ENCODE data around the gene CFH. TPM values are rescaled to one million over a fixed set of nuclear protein-coding genes. Genes with fewer than 3 reads are reported as not detected.
"Not testable (repeated sequence)": the region's sequence is repeated elsewhere in the genome, so short reads cannot be mapped to it uniquely, and the experiment has no call there.

The CFH gene
- total RNA-seq, 1 donor from 2014 or later = 24.0 TPM

DNA sequence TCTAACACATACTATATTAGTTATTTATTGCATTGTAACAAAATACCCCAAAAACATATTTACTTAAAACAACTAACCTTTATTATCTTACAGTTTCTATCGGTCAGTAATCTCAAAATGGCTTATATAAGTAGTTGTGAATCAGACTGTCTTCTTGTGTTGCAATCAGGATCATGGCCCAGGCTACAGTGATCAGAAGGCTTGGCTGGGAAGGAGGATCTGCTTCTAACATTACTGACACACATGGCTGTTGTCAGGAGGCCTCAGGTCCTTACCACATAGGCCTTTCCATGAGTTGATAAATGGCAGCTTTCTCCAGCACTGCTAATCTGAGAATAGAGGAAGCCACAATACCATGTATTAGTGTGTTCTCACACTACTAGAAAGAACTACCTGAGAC lies 33.7 kb downstream of the CFH start:
- Mint-ChIP-seq H3K4me1 (ENCODE audit: low read depth) (no peaks in the 10 kb centered on the region), H3K4me3 (ENCODE audit: unreplicated experiment) (no peak overlapping the region), H3K27me3 (ENCODE audit: low read depth) (no peaks in the 10 kb centered on the region), H3K9me3 (ENCODE audit: low read depth) (peaks cover 6% of the 10 kb centered on the region), H3K27ac (ENCODE audit: unreplicated experiment) (no peak overlapping the region), H3K36me3 (ENCODE audit: low read depth) (peaks cover 13% of the 10 kb centered on the region)
- DNase-seq (ENCODE audit: low spot score) = no peak
- TF ChIP-seq, protein P1, sequence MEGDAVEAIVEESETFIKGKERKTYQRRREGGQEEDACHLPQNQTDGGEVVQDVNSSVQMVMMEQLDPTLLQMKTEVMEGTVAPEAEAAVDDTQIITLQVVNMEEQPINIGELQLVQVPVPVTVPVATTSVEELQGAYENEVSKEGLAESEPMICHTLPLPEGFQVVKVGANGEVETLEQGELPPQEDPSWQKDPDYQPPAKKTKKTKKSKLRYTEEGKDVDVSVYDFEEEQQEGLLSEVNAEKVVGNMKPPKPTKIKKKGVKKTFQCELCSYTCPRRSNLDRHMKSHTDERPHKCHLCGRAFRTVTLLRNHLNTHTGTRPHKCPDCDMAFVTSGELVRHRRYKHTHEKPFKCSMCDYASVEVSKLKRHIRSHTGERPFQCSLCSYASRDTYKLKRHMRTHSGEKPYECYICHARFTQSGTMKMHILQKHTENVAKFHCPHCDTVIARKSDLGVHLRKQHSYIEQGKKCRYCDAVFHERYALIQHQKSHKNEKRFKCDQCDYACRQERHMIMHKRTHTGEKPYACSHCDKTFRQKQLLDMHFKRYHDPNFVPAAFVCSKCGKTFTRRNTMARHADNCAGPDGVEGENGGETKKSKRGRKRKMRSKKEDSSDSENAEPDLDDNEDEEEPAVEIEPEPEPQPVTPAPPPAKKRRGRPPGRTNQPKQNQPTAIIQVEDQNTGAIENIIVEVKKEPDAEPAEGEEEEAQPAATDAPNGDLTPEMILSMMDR (IDR thresholded peaks at IDR 0.05) = no peak

DNA sequence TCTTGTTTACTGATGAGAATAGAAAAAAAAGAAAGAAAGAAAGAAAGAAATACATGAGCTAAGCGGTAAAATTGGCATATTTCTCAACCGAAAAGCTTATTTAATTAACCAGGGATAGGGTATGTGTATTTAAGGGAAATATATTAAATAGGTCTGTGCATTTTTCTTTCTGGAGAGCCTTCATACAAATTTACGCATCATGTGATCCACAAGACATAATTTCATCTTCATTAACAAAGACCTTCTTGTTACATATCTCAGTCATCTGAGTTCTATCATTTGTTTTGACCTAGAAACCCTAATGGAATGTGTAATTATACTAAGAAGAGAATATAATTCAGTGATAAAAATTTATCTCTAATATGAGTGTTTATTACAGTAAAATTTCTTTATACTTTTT lies 37.2 kb downstream of the CFH start:
- TF ChIP-seq, protein P1 (IDR thresholded peaks at IDR 0.05) = no peak

DNA sequence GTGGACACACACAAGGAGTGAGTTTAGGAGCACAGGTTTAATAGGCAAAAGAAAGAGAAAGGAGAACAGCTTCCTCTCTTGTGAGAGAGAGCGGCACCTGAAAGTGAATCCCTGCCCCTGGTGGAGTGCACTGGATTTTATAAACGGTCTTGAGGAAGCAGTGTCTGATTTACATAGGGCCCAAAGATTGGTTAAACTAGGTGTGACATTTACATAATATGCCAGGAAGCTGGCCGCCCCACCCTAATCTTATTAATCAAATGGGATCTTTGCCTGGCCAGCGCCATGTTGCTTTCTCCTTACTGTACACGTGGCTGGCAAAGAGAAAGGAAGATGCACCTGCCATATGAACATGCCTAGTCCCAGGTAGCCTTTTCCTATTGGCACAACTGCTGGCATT lies 38.7 kb downstream of the CFH start:
- H3K4me3 Mint-ChIP-seq (ENCODE audit: unreplicated experiment) = no peak overlapping the region
- H3K27ac Mint-ChIP-seq (ENCODE audit: unreplicated experiment) = no peak overlapping the region
- peaks cover 11% of the 10 kb centered on the region for H3K36me3 Mint-ChIP-seq (ENCODE audit: low read depth)
- H3K27me3 Mint-ChIP-seq (ENCODE audit: low read depth) = no peaks in the 10 kb centered on the region
- no peak for DNase-seq (ENCODE audit: low spot score)
- H3K9me3 Mint-ChIP-seq (ENCODE audit: low read depth) = peaks cover 4% of the 10 kb centered on the region
- TF ChIP-seq, protein P1 (IDR thresholded peaks at IDR 0.05) = no peak
- H3K4me1 Mint-ChIP-seq (ENCODE audit: low read depth) = no peaks in the 10 kb centered on the region

More for the DNA sequence above, 37.2 kb downstream of the CFH start:
- H3K4me1 Mint-ChIP-seq (ENCODE audit: low read depth) = no peaks in the 10 kb centered on the region
- H3K36me3 Mint-ChIP-seq (ENCODE audit: low read depth) = peaks cover 11% of the 10 kb centered on the region
- H3K27ac Mint-ChIP-seq (ENCODE audit: unreplicated experiment) = no peak overlapping the region
- no peaks in the 10 kb centered on the region for H3K27me3 Mint-ChIP-seq (ENCODE audit: low read depth)
- H3K4me3 Mint-ChIP-seq (ENCODE audit: unreplicated experiment) = no peak overlapping the region
- no peak for DNase-seq (ENCODE audit: low spot score)
- peaks cover 6% of the 10 kb centered on the region for H3K9me3 Mint-ChIP-seq (ENCODE audit: low read depth)

- TF ChIP-seq, protein P1 (IDR thresholded peaks at IDR 0.05) = no peak
- Mint-ChIP-seq H3K36me3 (ENCODE audit: low read depth) (peaks cover 15% of the 10 kb centered on the region), H3K4me1 (ENCODE audit: low read depth) (no peaks in the 10 kb centered on the region), H3K9me3 (ENCODE audit: low read depth) (peaks cover 16% of the 10 kb centered on the region), H3K4me3 (ENCODE audit: unreplicated experiment) (no peak overlapping the region), H3K27me3 (ENCODE audit: low read depth) (no peaks in the 10 kb centered on the region), H3K27ac (ENCODE audit: unreplicated experiment) (no peak overlapping the region)
- no peak for DNase-seq (ENCODE audit: low spot score)
Observed at GRCh38 chr1:196698993-196699392, 47.1 kb downstream of the CFH start.

DNA sequence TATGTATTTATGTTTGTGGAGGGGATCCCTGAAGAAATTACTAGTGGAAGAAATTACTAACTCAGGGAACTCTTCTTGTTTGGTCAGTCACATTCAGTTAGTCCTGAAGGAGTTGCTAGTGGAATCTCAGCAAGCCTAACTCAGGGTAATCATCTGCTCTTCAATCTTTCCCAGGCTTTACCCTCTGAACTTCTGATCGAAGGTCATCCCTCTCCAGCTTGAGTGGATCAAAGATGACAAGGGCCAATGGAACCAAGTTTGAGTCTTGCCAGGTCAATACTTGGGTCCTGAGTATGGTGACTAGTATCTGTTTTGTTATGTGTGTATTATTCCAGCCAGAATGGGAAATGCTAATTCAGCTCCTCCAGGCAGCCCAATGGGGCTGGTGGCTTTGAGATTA lies 49.3 kb downstream of the CFH start:
- H3K9me3 Mint-ChIP-seq (ENCODE audit: low read depth) = peaks cover 10% of the 10 kb centered on the region
- DNase-seq (ENCODE audit: low spot score) = no peak
- peaks cover 11% of the 10 kb centered on the region for H3K36me3 Mint-ChIP-seq (ENCODE audit: low read depth)
- TF ChIP-seq, protein P1 (IDR thresholded peaks at IDR 0.05) = no peak
- no peak overlapping the region for H3K4me3 Mint-ChIP-seq (ENCODE audit: unreplicated experiment)
- H3K27ac Mint-ChIP-seq (ENCODE audit: unreplicated experiment) = no peak overlapping the region
- H3K27me3 Mint-ChIP-seq (ENCODE audit: low read depth) = no peaks in the 10 kb centered on the region
- no peaks in the 10 kb centered on the region for H3K4me1 Mint-ChIP-seq (ENCODE audit: low read depth)

DNA sequence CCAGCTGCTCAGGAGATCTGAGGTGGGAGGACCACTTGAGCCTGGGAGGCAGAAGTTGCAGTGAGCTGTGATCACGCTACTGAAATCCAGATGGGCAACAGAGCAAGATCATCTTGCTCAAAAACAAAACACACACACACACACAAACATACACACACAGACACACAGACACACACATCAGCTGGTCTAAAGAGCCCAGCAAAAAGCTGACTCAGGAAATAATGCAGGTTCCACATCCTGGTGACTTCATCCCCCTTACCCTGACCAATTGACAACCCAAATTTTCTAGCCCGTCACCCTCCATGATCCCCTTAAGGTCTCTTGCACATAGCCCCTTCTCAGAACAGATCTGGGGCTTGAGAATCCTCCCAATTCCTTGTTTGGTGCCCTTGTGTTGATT lies 58.0 kb downstream of the CFH start:
- not testable (repeated sequence) for H3K4me3 Mint-ChIP-seq (ENCODE audit: unreplicated experiment); H3K36me3 Mint-ChIP-seq (ENCODE audit: low read depth); H3K27ac Mint-ChIP-seq (ENCODE audit: unreplicated experiment); DNase-seq (ENCODE audit: low spot score); H3K9me3 Mint-ChIP-seq (ENCODE audit: low read depth); H3K27me3 Mint-ChIP-seq (ENCODE audit: low read depth); H3K4me1 Mint-ChIP-seq (ENCODE audit: low read depth)

Data from chondrocyte (in vitro differentiated cells).